Mucosa of descending colon (tissue), 3 donors: Measurements from ENCODE around the gene MRM3. TPM values are rescaled to one million over a fixed set of nuclear protein-coding genes. Genes with fewer than 3 reads are reported as not detected.
"Not testable (repeated sequence)": the region's sequence is repeated elsewhere in the genome, so short reads cannot be mapped to it uniquely, and the experiment has no call there.

Experiments used
- ATAC-seq: fragments of 200-7000 bp; cut with Tn5 transposase; one replicate; pipeline ENCODE4 v1.9.1; 2020; ENCODE audit warnings: mild to moderate bottlenecking, moderate library complexity
- DNase-seq, 3 donors: peaks; one replicate each; pipeline ENCODE4 v3.0.0-alpha.2; 2020
- H3K36me3 ChIP-seq: fragments of 200-600 bp; one replicate; pipeline ENCODE4 v1.8.0; 2021; ENCODE audit warnings: low read depth, mild to moderate bottlenecking
- H3K4me1 ChIP-seq: fragments of 200-600 bp; one replicate; pipeline ENCODE4 v1.8.0; 2021; ENCODE audit warnings: low read depth, mild to moderate bottlenecking
- H3K4me3 ChIP-seq: fragments of 200-600 bp; one replicate; pipeline ENCODE4 v1.8.0; 2021; ENCODE audit warnings: mild to moderate bottlenecking
- H3K9me3 ChIP-seq: fragments of 200-600 bp; one replicate; pipeline ENCODE4 v1.8.0; 2021; ENCODE audit warnings: mild to moderate bottlenecking
- intact Hi-C, 2 donors: fragments of 100-400 bp; cut with DNase I in 1 of 2; cut with micrococcal nuclease in 1 of 2; formaldehyde crosslinking; loops; one replicate each; pipeline versions ENCODE4 v1.11.0 to v1.11.1; 2022; cut with DNase I, micrococcal nuclease
- total RNA-seq, 3 donors: library from RNA; stranded (reverse); fragmentation: NEBNext Ultra II Directional in 2 of 3; extraction: Animal tissue kit (Norgen Biotek cat#: 25700) in 2 of 3; gene quantifications; one replicate each; pipeline versions ENCODE4 v1.2.1 to v1.2.4, GENCODE V29; 2021 to 2023
- TF ChIP-seq, protein P1 (sequence below): fragments of 200-600 bp; IDR thresholded peaks from one replicate; pipeline ENCODE4 v1.8.0; 2022; ENCODE audit warnings: antibody characterized with exemption, mild to moderate bottlenecking
- donor health status: DM: no; HTN: no; CAD: no; lungs with moderate emphysema.
- donor health status: DM: no; HTN: no; CAD: no.
- donor health status: DM: no; HTN: yes; CAD: no.

Gene MRM3
- total RNA-seq, 3 donors from 2014 or later = 12.2 to 14.8 (median 12.4) TPM

DNA sequence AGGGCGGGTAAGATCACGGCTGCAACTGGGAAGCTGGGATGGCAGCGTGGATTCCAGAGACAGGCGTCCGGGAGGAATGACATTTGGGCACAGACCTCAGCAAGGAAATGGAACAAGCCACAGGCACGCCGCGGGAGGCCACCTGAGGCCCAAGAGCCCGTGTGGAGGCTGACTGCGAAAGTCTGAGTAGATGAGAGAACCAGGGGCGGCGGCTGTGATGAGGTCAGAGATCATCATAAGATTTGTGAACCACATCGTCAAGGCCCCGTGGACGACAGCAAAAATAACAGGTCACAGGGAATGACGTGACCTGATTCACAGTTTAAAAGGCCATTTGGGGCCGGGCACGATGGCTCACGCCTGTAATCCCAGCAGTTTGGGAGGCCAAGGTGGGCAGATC lies 48.2 kb downstream of the MRM3 start:
- TF ChIP-seq, protein P1, sequence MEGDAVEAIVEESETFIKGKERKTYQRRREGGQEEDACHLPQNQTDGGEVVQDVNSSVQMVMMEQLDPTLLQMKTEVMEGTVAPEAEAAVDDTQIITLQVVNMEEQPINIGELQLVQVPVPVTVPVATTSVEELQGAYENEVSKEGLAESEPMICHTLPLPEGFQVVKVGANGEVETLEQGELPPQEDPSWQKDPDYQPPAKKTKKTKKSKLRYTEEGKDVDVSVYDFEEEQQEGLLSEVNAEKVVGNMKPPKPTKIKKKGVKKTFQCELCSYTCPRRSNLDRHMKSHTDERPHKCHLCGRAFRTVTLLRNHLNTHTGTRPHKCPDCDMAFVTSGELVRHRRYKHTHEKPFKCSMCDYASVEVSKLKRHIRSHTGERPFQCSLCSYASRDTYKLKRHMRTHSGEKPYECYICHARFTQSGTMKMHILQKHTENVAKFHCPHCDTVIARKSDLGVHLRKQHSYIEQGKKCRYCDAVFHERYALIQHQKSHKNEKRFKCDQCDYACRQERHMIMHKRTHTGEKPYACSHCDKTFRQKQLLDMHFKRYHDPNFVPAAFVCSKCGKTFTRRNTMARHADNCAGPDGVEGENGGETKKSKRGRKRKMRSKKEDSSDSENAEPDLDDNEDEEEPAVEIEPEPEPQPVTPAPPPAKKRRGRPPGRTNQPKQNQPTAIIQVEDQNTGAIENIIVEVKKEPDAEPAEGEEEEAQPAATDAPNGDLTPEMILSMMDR = no peak

DNA sequence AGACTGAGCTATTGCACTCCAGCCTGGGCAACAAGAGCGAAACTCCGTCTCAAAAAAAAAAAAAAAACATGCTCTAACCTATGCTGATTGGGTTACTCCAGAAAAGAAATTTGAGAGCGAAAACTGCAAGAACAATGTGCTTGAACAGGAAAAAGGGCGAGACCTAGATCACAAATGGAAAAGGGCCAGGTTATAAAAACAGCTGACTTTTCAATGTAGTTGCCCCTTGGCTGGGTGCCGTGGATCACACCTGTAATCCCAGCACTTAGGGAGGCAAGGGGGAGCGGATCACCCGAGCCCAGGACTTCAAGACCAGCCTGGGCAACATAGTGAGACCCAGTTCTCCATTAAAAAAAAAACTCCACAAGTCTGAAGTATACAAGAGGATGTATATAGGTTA lies 48.8 kb downstream of the MRM3 start:
- Histone ChIP-seq H3K4me1 (no peaks in the 10 kb centered on the region), H3K4me3 (no peak overlapping the region), H3K9me3 (peaks cover 6% of the 10 kb centered on the region), H3K36me3 (no peaks in the 10 kb centered on the region)
- intact Hi-C loops = no loop called here
- TF ChIP-seq, protein P1 = no peak
- DNase-seq (no peak), ATAC-seq (no peak)

More for the DNA sequence above, 48.2 kb downstream of the MRM3 start:
- no peak for ATAC-seq
- Histone ChIP-seq H3K4me3 (no peak overlapping the region), H3K9me3 (peaks cover 6% of the 10 kb centered on the region), H3K4me1 (no peaks in the 10 kb centered on the region), H3K36me3 (no peaks in the 10 kb centered on the region)
- intact Hi-C loops = no loop called here
- DNase-seq = no peak

DNA sequence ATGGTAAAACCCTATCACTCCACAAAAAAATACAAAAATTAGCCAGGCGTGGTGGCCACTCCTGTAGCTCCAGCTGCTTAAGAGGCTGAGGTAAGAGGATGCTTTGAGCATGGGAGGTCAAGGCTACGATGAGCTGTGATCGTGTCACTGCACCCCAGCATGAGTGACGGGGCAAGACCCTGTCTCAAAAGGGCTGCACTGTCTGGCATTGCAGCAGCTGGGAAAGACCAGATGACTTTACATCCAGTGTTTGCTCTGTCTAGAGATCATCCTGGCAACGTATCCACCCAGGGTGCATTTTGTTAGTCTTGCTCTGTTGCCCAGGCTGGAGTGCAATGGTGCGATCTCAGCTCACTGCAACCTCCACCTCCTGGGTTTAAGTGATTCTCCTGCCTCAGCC lies 52.0 kb downstream of the MRM3 start:
- Histone ChIP-seq H3K36me3 (no peaks in the 10 kb centered on the region), H3K4me1 (no peaks in the 10 kb centered on the region), H3K4me3 (no peak overlapping the region), H3K9me3 (peaks cover 6% of the 10 kb centered on the region)
- ATAC-seq = no peak
- intact Hi-C loops = no loop called here
- TF ChIP-seq, protein P1 = no peak
- no peak for DNase-seq

DNA sequence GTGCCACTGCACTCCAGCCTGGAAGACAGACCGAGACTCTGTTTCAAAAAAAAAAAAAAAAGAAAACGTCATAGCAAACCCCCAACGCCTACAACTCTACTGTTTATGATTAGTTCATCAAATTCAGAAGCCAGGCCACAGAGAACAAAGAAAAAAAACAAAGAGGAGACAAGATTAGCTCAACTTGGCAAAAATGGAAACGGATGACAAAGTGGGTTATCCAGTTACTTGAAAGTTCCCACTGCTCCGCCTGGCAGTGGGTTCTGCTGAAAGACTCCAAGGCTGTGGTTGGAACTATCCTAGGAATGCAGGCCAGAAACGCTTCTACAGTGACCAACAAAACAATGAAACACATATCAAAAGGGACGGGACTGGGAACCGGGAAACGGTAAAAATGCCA lies 53.1 kb downstream of the MRM3 start:
- no peaks in the 10 kb centered on the region for H3K4me1 ChIP-seq
- DNase-seq (no peak), ATAC-seq (peak; percentile 46)
- no peaks in the 10 kb centered on the region for H3K36me3 ChIP-seq
- TF ChIP-seq, protein P1 = no peak
- intact Hi-C loops = no loop called here
- no peak overlapping the region for H3K4me3 ChIP-seq
- H3K9me3 ChIP-seq = peaks cover 6% of the 10 kb centered on the region

DNA sequence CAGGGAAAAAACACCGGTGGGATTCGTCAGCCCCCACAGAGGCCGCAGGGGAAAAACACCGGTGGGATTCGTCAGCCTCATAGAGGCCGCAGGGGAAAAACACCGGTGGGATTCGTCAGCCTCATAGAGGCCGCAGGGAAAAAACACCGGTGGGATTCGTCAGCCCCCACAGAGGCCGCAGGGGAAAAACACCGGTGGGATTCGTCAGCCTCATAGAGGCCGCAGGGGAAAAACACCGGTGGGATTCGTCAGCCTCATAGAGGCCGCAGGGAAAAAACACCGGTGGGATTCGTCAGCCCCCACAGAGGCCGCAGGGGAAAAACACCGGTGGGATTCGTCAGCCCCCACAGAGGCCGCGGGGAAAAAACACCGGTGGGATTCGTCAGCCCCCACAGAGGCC lies 53.6 kb downstream of the MRM3 start:
- H3K9me3 ChIP-seq, intact Hi-C loops, H3K36me3 ChIP-seq, DNase-seq, H3K4me1 ChIP-seq, ATAC-seq, H3K4me3 ChIP-seq: not testable (repeated sequence)

DNA sequence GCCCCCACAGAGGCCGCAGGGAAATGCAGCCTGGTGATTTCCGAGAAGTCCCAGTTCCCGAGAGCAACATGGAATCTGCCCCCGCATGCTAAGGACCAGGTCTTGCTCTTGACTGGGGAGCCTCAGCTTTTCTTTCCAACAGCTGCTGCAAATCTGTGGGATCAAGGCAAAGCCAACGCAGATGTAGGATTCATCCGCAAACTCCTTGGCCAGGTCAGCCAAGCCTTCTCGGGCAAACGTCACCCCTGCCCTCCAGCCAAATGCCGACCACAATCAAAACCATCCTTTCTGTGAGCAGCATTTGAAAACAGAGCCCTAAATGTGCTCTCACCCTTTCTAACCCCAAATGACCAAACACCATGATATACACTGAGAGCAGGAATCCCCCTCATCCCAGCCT lies 54.0 kb downstream of the MRM3 start:
- Histone ChIP-seq H3K9me3 (peaks cover 6% of the 10 kb centered on the region), H3K36me3 (no peaks in the 10 kb centered on the region), H3K4me1 (no peaks in the 10 kb centered on the region), H3K4me3 (no peak overlapping the region)
- intact Hi-C loops = no loop called here
- ATAC-seq (peak; percentile 23), DNase-seq (no peak)
- TF ChIP-seq, protein P1 = no peak
